GM15510 (cell line): Measurements from ENCODE around the gene ARHGAP15.

Experiments
- POLR2A ChIP-seq: IDR thresholded peaks from 3 replicates; pipeline ENCODE4 v1.6.1; 2011; ENCODE audit warnings: borderline replicate concordance; ENCODE audit not compliant: insufficient read length; ENCODE audit errors: extremely low read depth

ARHGAP15 gene

GRCh38 chr2:143133783-143134182 is 4.6 kb downstream of the ARHGAP15 start:
- no peak for TF ChIP-seq POLR2A

DNA sequence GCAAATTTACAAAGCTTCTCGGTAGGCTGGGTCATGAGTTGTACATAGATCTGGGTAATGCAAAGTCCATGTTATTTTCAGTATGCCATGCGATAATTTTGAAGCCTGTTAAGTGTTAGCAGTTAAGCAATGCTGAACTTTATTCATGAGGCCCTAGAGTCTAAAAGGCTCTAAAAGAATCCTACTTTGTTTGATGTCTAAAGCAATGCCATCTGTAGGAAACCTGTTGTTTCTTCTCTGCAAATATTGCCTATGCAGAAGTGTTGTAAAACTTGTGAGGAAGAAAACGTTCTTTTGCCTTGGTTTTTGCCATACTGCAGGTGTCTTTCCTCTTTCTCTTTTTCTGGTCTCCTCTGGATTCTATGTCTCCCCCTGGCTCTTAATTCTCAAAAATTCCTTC is 9.1 kb downstream of the ARHGAP15 start:
- no peak for TF ChIP-seq POLR2A

DNA sequence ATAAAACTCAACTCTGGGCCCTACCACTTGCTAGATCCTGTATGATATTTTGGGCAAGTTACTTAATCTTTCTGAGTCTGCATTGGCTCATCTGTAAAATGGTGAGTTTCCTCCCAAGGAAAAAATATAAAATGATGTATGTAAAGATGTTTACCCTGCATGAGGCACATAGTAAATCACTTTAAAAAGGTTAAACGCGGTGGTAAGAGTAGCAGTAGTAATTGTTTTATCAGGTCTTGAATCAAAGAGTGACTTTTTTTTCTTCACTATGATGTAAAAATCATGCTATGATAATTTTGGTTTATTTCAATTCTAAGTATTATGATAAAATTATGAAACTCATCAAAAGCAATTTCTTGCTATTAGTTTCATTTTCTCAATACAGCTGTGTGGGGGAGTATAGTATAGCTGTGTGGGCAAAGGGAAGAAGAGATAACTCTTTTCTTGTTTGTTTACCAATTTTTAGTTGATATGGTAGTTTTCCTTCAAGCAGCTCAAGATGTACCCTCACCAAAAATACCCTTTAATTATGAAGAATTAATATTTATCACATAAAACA is 10.7 kb downstream of the ARHGAP15 start:
- no peak for TF ChIP-seq POLR2A

DNA sequence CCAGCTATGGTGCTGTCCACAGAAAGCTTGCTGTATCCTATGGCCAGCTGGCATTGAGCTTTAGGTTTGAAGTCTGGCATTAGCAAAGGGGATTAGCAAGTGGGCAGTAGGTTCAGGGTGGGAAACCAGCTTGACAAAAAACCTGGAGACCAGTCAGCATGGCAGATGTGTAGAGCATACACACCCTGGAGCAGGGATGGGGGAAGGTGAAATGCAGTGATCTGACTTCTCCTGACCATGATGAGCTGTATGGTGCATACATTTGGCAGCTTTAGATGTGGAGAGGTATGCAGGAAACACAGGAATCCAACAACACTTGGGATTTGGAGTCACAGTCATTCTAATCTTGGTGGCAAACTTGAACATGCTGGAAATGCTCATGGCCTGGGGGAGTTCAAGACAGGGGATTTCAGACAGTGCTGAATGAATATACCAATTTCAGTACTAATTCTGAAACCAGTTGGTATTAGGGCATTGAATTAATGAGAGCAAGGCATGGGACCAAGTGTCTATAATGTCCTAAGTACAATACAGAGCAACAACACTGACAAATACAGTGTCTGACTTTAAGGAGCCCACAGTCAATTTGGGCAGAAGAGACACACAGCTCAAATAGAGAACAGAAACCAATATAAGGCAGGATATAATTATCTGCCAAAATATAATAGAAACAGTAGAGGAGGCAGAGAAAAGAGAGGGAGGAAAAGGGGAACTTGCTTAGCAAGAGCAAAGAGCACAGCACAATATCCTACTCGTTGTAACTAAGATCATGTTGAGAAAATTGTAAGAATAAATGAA is 11.8 kb downstream of the ARHGAP15 start:
- no peak for TF ChIP-seq POLR2A

- TF ChIP-seq POLR2A, result no peak
Observed at GRCh38 chr2:143142598-143142997, 13.4 kb downstream of the ARHGAP15 start.

DNA sequence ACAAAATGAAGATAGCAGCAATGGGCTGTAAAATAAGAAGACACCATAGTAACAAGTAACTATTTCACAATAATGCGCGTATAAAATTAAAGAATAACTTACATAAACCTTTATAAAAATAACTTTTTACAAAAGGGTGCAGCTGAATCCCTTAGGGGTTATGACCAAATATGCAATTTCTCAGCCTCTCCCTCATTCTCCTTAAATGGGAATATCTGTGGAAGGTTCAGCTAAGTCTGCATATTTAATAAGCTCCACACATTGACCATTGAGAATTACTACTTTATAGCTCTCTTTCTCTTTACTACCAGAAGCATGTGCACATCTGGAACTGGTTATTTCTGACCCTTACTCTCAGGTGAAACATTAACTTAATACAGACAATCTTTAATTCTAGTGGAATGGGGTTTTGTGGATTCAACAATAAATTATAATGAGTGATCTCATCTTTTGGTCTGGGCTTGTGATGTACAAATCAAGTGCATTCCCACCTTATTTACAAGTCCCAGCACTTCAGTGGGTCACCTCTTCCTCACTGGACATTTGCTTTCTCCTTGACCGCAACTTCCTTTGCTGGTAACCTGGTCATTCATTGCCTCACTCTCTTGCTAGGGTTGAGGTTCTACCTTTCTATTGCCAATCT is 15.7 kb downstream of the ARHGAP15 start:
- TF ChIP-seq POLR2A, result no peak

- TF ChIP-seq POLR2A, result no peak
Observed at GRCh38 chr2:143146366-143146765, 17.1 kb downstream of the ARHGAP15 start.

DNA sequence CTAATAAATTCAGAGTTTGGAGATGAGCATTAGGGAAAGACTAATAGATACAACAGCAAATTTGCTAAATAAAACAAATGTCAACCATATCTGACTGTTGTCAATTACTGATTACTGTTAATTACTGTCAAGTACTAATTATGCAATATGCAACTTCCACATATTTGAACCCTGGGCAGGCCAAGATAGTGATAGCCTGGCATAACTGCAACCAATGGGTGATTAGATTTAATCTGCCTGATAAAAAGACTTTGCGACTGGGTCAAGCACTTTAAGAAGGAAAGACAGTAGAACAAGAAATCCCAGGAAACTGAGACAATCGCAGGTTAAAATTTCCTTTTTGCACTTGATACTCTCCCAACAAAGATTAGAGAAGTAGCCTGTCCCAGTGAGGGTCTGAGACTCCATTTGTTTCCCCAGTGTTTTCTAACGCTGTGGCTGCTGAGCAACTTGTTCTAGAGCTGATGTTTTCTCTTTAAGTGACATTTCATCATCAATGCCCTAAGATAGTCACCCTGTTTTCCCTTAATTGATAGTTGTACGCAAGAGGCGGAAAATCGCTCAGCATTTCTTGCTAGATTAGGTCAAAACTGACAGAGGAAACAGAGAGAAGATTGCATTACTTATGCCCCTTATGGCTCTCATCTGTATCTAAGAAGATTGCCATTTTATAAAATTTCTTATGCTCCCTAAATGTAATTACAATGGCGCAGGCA is 17.8 kb downstream of the ARHGAP15 start:
- TF ChIP-seq POLR2A, result no peak

DNA sequence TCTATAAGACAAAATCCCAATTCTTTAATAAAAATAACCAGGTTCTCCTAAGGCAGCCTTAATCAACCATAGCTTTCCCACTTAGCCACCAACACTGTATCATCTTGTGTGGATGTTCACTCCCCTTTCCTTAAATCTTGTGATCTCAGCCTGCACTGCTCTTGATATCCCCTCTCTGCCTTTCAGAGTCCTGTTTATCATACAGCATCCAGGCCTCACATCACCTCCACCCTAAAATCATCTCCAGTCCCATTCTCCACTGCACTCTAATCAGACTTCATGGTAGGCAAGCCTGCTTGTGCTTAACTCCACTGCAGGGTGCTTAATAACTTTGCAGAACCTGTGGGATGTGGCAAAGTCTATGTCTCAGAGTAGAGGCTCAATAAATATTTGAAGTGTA is 18.8 kb downstream of the ARHGAP15 start:
- TF ChIP-seq POLR2A, result no peak

DNA sequence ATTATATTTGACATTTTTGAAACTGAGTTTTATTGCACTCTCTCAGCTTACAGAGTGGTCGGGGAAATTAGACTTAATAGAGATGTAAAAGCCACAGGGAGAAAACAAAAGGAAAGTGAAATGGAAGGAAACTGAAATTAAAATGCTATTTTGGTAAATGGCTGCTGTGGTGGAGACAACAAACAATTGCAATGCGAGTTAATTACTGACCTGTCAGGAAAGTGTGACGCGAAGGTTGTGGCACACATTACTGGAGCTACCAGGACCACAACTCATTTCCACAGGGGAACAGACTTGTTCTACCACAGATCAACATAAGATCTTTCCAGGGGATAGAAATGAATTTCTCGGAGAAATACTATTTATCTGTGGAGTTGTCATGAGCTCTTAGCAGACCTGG is 19.5 kb downstream of the ARHGAP15 start:
- TF ChIP-seq POLR2A, result no peak

GRCh38 chr2:143150287-143150686 is 21.1 kb downstream of the ARHGAP15 start:
- TF ChIP-seq POLR2A, result no peak

DNA sequence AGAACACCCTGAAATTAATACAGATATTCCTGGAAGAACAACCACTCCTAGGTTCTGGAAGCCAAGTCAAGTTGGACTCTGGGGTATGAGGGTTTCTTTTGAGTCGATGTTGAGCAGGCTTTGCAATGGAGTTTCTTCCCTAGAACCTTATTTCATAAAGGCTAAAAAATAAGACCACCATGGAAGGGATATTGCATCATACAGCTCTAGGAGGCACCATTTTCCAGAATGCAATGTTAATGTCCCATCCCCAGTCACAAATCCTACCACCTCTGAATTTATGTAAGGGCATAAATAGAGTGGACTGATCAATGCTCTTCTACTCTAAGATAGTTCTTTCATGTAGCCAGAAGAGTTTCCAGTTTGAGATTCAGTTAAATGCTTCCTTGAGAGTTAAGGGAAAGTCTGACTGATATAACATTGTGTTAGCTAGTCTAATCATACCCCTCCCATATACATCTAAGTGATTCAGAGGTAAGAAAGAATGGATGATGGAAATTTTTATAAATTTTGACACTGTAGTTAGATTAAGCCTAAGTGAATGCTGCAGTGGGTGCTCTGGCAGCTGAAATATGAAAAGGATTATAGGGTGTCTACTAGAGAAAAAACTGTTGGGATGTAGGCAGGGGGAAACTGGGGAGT is 22.0 kb downstream of the ARHGAP15 start:
- no peak for TF ChIP-seq POLR2A

DNA sequence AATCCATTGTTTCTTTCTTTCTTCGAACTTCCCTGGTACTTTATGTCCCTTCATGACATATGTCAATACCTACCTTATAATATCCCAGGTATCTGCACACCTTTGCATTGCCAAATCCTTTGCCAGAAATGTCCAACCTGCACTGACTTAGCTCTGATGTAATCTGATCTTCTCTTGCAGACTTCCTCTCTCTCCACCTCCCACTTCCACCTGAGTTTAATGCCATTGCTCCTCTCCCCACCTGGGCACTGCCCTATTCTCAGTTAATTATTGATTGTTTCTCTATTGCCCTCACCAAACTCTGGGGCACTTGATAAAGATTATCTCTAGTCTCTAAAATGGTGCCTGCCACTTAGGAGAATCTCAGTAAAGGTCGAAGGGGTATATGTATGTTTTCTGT is 23.0 kb downstream of the ARHGAP15 start:
- TF ChIP-seq POLR2A, result no peak

- TF ChIP-seq POLR2A, result no peak
Observed at GRCh38 chr2:143152637-143153036, 23.4 kb downstream of the ARHGAP15 start.

- TF ChIP-seq POLR2A, result no peak
Observed at GRCh38 chr2:143155661-143156060, 26.4 kb downstream of the ARHGAP15 start.

- no peak for TF ChIP-seq POLR2A
Observed at GRCh38 chr2:143157001-143157400, 27.8 kb downstream of the ARHGAP15 start.

GRCh38 chr2:143157418-143157817 is 28.2 kb downstream of the ARHGAP15 start:
- TF ChIP-seq POLR2A, result no peak
